GM23338 (cell line): ENCODE data around the gene XRCC4. TPM values are rescaled to one million over a fixed set of nuclear protein-coding genes. Genes with fewer than 3 reads are reported as not detected.

ENCODE experiments used
- ATAC-seq: fragments of 200-7000 bp; cut with Tn5 transposase; 3 replicates; pipeline ENCODE4 v1.9.1; 2020
- DNase-seq: peaks from one replicate; pipeline ENCODE4 v3.0.0-alpha.2; 2015; ENCODE audit warnings: low spot score
- H2AFZ ChIP-seq: fragments of 200-600 bp; sonication (generic); 2 replicates; pipeline ENCODE4 v1.8.0; 2016; ENCODE audit warnings: antibody characterized with exemption, mild to moderate bottlenecking, moderate library complexity
- H3F3A ChIP-seq: fragments of 200-600 bp; sonication (generic); replicated peaks from 2 replicates; pipeline ENCODE4 v1.8.0; 2017; ENCODE audit warnings: antibody characterized with exemption, mixed run types, low read depth
- H3K27ac ChIP-seq: fragments of 200-600 bp; sonication (generic); 2 replicates; pipeline ENCODE4 v1.6.1; 2016; ENCODE audit warnings: low read depth
- H3K27me3 ChIP-seq: fragments of 200-600 bp; sonication (generic); 2 replicates; pipeline ENCODE4 v1.8.0; 2016; ENCODE audit warnings: mild to moderate bottlenecking, mixed run types, moderate library complexity; ENCODE audit not compliant: insufficient read depth
- H3K36me3 ChIP-seq: fragments of 200-600 bp; sonication (generic); 2 replicates; pipeline ENCODE4 v1.8.0; 2016; ENCODE audit warnings: mild to moderate bottlenecking; ENCODE audit not compliant: insufficient read depth
- H3K4me1 ChIP-seq: fragments of 200-600 bp; sonication (generic); 2 replicates; pipeline ENCODE4 v1.8.0; 2016; ENCODE audit warnings: mild to moderate bottlenecking, moderate library complexity; ENCODE audit not compliant: insufficient read depth
- H3K4me2 ChIP-seq: fragments of 200-600 bp; sonication (generic); 2 replicates; pipeline ENCODE4 v1.7.1; 2017; ENCODE audit warnings: mixed run types
- H3K4me3 ChIP-seq: fragments of 200-600 bp; sonication (generic); 2 replicates; pipeline ENCODE4 v1.6.1; 2016; ENCODE audit warnings: mixed run types
- H3K79me2 ChIP-seq: fragments of 200-600 bp; sonication (generic); replicated peaks from 2 replicates; pipeline ENCODE4 v1.8.0; 2017; ENCODE audit warnings: mild to moderate bottlenecking; ENCODE audit not compliant: insufficient read depth
- H3K9me2 ChIP-seq: fragments of 200-600 bp; sonication (generic); 2 replicates; pipeline ENCODE4 v1.8.0; 2017; ENCODE audit not compliant: insufficient read depth
- H4K20me1 ChIP-seq: fragments of 200-600 bp; sonication (generic); replicated peaks from 2 replicates; pipeline ENCODE4 v1.8.0; 2017; ENCODE audit warnings: mild to moderate bottlenecking; ENCODE audit not compliant: insufficient read depth
- H3K27ac Mint-ChIP-seq: 2 replicates; pipeline ENCODE4 v1.8.0; 2020; ENCODE audit warnings: inconsistent platforms, mild to moderate bottlenecking, moderate library complexity, mixed read lengths
- H3K27me3 Mint-ChIP-seq: 3 replicates; pipeline ENCODE4 v1.8.0; 2022; ENCODE audit warnings: low read depth, mild to moderate bottlenecking, moderate library complexity, mixed read lengths, inconsistent platforms; ENCODE audit not compliant: insufficient read depth, poor library complexity
- H3K36me3 Mint-ChIP-seq: 3 replicates; pipeline ENCODE4 v1.8.0; 2021; ENCODE audit warnings: low read depth, mild to moderate bottlenecking, inconsistent platforms, moderate library complexity, mixed read lengths
- H3K4me1 Mint-ChIP-seq: 3 replicates; pipeline ENCODE4 v1.8.0; 2020; ENCODE audit warnings: mild to moderate bottlenecking, inconsistent platforms, mixed read lengths
- H3K4me3 Mint-ChIP-seq: 3 replicates; pipeline ENCODE4 v1.8.0; 2021; ENCODE audit warnings: moderate library complexity, mild to moderate bottlenecking, inconsistent platforms, mixed read lengths
- H3K9me3 Mint-ChIP-seq: 3 replicates; pipeline ENCODE4 v1.8.0; 2020; ENCODE audit warnings: moderate library complexity, mild to moderate bottlenecking, inconsistent platforms, mixed read lengths
- NANOG ChIP-seq: IDR thresholded peaks from 2 replicates; pipeline ENCODE4 v1.6.1; 2016; ENCODE audit warnings: antibody characterized with exemption, borderline replicate concordance
- STAT1 ChIP-seq: IDR thresholded peaks from one replicate; pipeline ENCODE4 v1.6.1; 2016; ENCODE audit warnings: antibody characterized with exemption; ENCODE audit not compliant: unreplicated experiment
- ZNF331 ChIP-seq: fragments of 250-450 bp; sonication (Bioruptor Pico); IDR thresholded peaks from 2 replicates; pipeline ENCODE4 v1.5.0; 2020; ENCODE audit warnings: low read depth, mild to moderate bottlenecking, moderate library complexity
- polyA plus RNA-seq: library from polyadenylated mRNA; unstranded; fragments of >200 nt; fragmentation: Nextera tagmentation; extraction: Ambion mirVana; gene quantifications from 2 replicates; pipeline ENCODE4 v1.2.1, GENCODE V29; 2016
- total RNA-seq: library from RNA; depleted of rRNA; stranded (reverse); fragments of >200 nt; shearing (Covaris generic); gene quantifications from 2 replicates; pipeline ENCODE4 v1.2.3, GENCODE V29; 2014
- TF ChIP-seq, protein P1 (sequence below): fragments of 250-450 bp; sonication (Bioruptor Pico); IDR thresholded peaks from 2 replicates; pipeline ENCODE4 v1.5.0; 2020; ENCODE audit warnings: mild to moderate bottlenecking, moderate library complexity
- TF ChIP-seq, protein P2 (sequence below): IDR thresholded peaks from 2 replicates; pipeline ENCODE4 v1.6.1; 2016; ENCODE audit warnings: antibody characterized with exemption
- TF ChIP-seq, protein P3 (sequence below), 2 experiments: fragments of 200-600 bp in 1 of 2; sonication (generic) in 1 of 2; conservative IDR thresholded peaks; 2 replicates each; pipeline versions ENCODE4 v1.5.1 to v1.6.1; 2016 to 2017; ENCODE audit warnings: antibody characterized with exemption in 2 of 2, low read depth in 2 of 2, mild to moderate bottlenecking in 2 of 2, moderate library complexity in 1 of 2

Gene XRCC4
- total and polyA plus RNA-seq, 2 experiments from 2014 or later: 11.5 to 22.4 TPM

DNA sequence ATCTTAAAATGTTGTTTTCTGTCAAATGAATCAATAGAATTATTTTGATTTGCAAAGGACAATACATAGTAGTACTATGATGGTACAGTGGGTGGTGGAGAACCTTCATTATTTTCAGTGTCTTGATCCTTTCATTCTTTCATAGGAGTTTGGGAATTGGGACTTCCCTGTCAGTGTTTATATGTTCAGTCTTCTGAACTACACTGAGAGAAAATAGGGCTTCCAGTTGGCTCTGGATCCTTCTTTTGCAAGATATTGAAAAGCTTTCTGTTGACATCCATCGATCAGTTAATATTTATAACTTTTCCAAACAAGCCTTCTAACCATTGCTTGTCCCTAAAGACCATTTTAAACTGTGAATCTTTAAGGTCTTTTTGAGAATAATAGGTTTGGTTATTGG, 94.7 kb downstream of the XRCC4 start (continued):
- TF ChIP-seq, protein P1, sequence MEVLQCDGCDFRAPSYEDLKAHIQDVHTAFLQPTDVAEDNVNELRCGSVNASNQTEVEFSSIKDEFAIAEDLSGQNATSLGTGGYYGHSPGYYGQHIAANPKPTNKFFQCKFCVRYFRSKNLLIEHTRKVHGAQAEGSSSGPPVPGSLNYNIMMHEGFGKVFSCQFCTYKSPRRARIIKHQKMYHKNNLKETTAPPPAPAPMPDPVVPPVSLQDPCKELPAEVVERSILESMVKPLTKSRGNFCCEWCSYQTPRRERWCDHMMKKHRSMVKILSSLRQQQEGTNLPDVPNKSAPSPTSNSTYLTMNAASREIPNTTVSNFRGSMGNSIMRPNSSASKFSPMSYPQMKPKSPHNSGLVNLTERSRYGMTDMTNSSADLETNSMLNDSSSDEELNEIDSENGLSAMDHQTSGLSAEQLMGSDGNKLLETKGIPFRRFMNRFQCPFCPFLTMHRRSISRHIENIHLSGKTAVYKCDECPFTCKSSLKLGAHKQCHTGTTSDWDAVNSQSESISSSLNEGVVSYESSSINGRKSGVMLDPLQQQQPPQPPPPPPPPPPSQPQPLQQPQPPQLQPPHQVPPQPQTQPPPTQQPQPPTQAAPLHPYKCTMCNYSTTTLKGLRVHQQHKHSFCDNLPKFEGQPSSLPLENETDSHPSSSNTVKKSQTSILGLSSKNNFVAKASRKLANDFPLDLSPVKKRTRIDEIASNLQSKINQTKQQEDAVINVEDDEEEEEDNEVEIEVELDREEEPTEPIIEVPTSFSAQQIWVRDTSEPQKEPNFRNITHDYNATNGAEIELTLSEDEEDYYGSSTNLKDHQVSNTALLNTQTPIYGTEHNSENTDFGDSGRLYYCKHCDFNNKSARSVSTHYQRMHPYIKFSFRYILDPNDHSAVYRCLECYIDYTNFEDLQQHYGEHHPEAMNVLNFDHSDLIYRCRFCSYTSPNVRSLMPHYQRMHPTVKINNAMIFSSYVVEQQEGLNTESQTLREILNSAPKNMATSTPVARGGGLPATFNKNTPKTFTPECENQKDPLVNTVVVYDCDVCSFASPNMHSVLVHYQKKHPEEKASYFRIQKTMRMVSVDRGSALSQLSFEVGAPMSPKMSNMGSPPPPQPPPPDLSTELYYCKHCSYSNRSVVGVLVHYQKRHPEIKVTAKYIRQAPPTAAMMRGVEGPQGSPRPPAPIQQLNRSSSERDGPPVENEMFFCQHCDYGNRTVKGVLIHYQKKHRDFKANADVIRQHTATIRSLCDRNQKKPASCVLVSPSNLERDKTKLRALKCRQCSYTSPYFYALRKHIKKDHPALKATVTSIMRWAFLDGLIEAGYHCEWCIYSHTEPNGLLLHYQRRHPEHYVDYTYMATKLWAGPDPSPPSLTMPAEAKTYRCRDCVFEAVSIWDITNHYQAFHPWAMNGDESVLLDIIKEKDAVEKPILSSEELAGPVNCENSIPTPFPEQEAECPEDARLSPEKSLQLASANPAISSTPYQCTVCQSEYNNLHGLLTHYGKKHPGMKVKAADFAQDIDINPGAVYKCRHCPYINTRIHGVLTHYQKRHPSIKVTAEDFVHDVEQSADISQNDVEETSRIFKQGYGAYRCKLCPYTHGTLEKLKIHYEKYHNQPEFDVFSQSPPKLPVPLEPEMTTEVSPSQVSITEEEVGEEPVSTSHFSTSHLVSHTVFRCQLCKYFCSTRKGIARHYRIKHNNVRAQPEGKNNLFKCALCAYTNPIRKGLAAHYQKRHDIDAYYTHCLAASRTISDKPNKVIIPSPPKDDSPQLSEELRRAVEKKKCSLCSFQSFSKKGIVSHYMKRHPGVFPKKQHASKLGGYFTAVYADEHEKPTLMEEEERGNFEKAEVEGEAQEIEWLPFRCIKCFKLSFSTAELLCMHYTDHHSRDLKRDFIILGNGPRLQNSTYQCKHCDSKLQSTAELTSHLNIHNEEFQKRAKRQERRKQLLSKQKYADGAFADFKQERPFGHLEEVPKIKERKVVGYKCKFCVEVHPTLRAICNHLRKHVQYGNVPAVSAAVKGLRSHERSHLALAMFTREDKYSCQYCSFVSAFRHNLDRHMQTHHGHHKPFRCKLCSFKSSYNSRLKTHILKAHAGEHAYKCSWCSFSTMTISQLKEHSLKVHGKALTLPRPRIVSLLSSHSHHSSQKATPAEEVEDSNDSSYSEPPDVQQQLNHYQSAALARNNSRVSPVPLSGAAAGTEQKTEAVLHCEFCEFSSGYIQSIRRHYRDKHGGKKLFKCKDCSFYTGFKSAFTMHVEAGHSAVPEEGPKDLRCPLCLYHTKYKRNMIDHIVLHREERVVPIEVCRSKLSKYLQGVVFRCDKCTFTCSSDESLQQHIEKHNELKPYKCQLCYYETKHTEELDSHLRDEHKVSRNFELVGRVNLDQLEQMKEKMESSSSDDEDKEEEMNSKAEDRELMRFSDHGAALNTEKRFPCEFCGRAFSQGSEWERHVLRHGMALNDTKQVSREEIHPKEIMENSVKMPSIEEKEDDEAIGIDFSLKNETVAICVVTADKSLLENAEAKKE (CRISPR knock-in tag): no peak
- TF ChIP-seq, protein P2, sequence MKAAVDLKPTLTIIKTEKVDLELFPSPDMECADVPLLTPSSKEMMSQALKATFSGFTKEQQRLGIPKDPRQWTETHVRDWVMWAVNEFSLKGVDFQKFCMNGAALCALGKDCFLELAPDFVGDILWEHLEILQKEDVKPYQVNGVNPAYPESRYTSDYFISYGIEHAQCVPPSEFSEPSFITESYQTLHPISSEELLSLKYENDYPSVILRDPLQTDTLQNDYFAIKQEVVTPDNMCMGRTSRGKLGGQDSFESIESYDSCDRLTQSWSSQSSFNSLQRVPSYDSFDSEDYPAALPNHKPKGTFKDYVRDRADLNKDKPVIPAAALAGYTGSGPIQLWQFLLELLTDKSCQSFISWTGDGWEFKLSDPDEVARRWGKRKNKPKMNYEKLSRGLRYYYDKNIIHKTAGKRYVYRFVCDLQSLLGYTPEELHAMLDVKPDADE: no peak
- TF ChIP-seq, protein P3, sequence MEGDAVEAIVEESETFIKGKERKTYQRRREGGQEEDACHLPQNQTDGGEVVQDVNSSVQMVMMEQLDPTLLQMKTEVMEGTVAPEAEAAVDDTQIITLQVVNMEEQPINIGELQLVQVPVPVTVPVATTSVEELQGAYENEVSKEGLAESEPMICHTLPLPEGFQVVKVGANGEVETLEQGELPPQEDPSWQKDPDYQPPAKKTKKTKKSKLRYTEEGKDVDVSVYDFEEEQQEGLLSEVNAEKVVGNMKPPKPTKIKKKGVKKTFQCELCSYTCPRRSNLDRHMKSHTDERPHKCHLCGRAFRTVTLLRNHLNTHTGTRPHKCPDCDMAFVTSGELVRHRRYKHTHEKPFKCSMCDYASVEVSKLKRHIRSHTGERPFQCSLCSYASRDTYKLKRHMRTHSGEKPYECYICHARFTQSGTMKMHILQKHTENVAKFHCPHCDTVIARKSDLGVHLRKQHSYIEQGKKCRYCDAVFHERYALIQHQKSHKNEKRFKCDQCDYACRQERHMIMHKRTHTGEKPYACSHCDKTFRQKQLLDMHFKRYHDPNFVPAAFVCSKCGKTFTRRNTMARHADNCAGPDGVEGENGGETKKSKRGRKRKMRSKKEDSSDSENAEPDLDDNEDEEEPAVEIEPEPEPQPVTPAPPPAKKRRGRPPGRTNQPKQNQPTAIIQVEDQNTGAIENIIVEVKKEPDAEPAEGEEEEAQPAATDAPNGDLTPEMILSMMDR (conservative IDR thresholded peaks at IDR 0.05; ENCODE audit: low read depth in 2 of 2): no peak
- no peak for TF ChIP-seq NANOG

DNA sequence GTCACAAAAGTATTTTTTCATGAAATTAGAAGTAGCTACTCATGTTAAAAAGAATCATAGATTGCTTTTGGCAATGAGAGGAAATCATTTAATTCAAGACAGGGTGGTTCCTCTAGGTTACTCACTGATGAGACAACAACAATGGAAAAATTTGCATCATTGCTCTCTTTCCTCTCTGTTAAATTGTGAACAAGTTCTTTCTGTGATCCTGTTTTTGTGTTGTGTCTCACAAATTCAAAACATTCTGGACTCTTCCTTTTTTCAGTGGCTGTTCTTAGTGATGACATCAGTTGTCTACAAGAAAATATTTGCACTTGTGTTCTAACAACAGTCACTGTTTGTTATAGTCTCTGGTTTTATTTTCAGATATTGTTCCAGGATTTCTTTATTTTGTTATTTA, 95.3 kb downstream of the XRCC4 start:
- no peak for ATAC-seq
- no peak for TF ChIP-seq NANOG
- TF ChIP-seq, protein P1 (CRISPR knock-in tag): no peak
- TF ChIP-seq STAT1: no peak
- TF ChIP-seq ZNF331: no peak

More for the DNA sequence above, 95.3 kb downstream of the XRCC4 start:
- Histone ChIP-seq H3F3A (no peaks in the 10 kb centered on the region), H3K79me2 (no peaks in the 10 kb centered on the region), H3K27ac (no peak overlapping the region), H3K4me3 (no peak overlapping the region), H3K36me3 (no peaks in the 10 kb centered on the region), H3K27me3 (no peaks in the 10 kb centered on the region), H3K4me2 (no peak overlapping the region), H4K20me1 (no peaks in the 10 kb centered on the region), H3K4me1 (no peaks in the 10 kb centered on the region), H3K9me2 (0 out of 2 replicates have a peak, but pooled peaks cover 3% of the 10 kb centered on the region), H2AFZ (no peak overlapping the region)
- no peaks in the 10 kb centered on the region for H3K36me3 Mint-ChIP-seq
- no peak overlapping the region for H3K27ac Mint-ChIP-seq
- no peak for DNase-seq
- H3K9me3 Mint-ChIP-seq: no peaks in the 10 kb centered on the region
- H3K4me1 Mint-ChIP-seq: peaks cover 8% of the 10 kb centered on the region; the same call in 2 of the 3 replicates
- no peak overlapping the region for H3K4me3 Mint-ChIP-seq
- no peaks in the 10 kb centered on the region for H3K27me3 Mint-ChIP-seq
